GM12892 (cell line): ENCODE results near the gene ASXL3.

Experiments
- POLR2A ChIP-seq: IDR thresholded peaks from 2 replicates; pipeline ENCODE4 v1.6.1; 2011; ENCODE audit warnings: low read depth, low read length, control low read depth
- POLR2AphosphoS5 ChIP-seq: IDR thresholded peaks from 2 replicates; pipeline ENCODE4 v1.6.1; 2011; ENCODE audit warnings: low read depth, low read length, control low read depth
- TAF1 ChIP-seq: IDR thresholded peaks from 2 replicates; pipeline ENCODE4 v1.6.1; 2011; ENCODE audit warnings: low read depth, mild to moderate bottlenecking, control low read depth, low read length, borderline replicate concordance

DNA sequence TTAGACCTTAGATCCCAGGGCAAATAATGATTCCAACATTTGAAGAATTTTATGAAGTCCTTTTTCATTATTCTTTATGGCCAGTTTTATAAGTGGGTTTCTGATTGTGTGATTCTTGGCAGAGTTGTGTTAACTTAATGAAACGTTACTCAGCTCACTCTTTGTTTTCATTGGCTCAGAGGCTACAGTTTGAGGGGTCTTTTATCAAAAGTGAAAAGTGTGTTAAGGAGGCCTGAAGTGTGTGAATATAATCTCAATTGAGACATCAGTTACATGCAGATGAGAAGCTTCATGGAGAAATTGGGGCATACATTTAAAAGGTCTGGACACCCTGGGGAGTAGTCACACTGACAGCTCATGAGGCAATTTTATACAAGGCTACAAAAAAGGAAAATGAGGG is 74.6 kb downstream of the ASXL3 start:
- TF ChIP-seq POLR2A (no peak), POLR2AphosphoS5 (no peak), TAF1 (no peak)
